DMS153 (cell line): Measurements from ENCODE around the gene ZBTB4.
"Not testable (repeated sequence)": the region's sequence is repeated elsewhere in the genome, so short reads cannot be mapped to it uniquely, and the experiment has no call there.

ENCODE experiments used
- DNase-seq: peaks from one replicate; lab custom pipeline; 2025; lab: John Stamatoyannopoulos, UW

ZBTB4 gene

DNA sequence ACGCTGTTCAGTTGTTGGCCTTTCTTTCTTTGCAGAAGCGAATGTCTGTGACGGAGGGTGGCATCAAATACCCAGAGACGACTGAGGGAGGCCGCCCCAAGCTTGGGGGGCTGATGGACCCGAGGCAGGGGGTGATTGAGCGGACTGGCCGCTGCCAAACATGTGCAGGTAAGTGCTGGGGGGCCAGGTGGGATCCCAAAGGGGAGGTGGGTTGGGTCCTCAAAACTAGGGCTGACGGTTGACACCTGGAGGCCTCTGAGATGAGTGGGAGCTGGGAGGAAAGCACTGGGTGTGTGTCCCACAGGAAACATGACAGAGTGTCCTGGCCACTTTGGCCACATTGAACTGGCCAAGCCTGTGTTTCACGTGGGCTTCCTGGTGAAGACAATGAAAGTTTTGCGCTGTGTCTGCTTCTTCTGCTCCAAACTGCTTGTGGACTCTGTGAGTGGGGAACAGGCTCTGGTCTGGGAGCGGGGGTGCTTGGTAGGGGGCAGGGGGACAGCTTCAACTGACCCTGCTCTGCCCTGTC, 16.5 kb upstream of the ZBTB4 start:
- no peak for DNase-seq

DNA sequence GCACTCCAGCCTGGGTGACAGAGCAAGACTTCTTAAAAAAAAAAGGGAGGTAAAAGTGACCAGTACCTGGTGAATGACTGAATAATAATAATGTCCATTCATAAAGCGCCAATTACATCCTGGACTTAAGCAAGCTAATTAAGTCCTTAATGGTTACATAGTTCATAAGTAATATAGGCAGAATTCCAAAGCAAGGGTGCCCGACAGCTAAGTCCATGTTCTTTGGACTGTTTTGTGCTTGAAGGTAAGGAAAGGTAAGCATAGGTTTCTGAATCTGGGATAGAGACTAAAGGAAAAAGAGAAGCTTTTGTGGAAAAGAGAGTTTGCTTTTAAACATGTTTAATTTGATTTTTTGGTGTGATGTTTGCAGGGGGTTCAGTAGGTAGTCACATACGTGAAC, 14.5 kb upstream of the ZBTB4 start:
- DNase-seq = no peak

DNA sequence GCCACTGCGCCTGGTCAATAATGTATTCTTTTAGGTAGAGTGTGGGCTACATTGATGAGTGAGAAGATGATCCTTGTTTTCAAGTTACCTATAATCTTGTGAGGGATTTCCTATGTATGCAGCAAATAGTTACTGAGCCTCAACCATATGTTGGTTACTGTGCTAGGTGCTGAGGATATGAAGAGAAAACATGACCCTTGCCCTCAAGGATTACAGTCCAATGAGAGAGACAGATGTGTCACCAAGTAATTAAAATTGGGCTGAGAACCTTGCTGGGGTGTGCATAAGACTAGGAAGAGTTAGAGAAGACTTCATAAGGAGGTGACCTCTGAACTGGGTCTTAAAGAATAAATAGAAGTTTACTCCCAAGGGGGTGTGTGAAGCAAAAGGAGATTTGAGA, 12.2 kb upstream of the ZBTB4 start:
- DNase-seq = no peak

DNA sequence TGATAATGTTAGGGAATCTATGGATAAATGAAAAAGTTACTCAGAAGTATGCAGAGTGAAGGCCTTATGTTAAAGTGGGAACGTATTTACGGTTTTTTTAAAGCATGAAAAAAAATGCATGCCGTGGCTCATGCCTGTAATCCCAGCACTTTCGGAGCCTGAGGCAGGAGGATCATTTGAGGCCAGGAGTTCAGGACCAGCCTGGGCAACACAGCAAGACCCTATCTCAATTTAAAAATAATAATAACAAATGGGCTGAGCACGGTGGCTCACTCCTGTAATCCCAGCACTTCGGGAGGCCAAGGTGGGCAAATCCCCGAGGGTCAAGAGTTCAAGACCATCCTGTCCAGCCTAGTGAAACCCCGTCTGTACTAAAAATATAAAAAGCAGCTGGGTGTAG, 10.7 kb upstream of the ZBTB4 start:
- no peak for DNase-seq

DNA sequence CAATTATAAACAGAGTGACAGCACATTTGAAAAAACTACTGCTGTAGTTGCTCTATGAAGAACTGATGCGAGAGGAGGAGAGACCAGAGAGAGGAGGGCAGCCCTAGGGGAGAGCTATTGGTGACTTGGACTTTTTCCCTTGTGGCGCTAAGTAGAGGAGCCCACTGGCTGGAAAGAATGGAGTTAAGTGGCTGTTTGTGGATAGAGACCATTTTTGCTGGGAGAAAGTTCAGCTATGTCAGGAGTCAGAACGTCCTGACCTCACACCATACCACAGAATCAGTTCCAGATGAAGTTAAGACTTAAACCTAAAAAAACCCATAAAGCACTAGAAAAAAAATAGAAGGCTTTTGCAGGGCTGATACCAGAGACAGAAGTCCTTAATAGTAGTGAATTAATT, 6.8 kb upstream of the ZBTB4 start:
- no peak for DNase-seq

DNA sequence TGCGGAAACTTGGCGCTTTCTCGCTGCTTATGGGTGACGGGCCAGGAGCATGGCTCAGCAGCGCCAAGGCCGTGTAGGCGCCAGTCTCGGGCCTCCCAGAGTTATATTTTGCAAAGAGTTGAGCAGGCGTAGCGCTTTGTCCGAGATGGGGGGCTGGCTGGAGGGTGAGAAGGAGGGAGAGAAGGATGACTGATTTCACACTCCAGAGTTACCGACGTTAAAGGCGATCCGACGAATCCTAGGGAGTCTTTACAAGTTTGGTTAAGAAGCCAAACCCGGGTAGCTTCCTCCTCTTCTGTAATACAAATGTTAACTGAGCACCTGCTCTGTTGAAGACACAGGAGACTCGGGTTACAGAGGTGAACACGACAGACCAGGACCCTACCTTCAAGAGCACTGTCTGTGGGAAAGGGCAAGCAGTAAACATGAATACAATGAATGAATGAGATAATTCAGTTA, 5.5 kb upstream of the ZBTB4 start:
- DNase-seq = no peak

DNA sequence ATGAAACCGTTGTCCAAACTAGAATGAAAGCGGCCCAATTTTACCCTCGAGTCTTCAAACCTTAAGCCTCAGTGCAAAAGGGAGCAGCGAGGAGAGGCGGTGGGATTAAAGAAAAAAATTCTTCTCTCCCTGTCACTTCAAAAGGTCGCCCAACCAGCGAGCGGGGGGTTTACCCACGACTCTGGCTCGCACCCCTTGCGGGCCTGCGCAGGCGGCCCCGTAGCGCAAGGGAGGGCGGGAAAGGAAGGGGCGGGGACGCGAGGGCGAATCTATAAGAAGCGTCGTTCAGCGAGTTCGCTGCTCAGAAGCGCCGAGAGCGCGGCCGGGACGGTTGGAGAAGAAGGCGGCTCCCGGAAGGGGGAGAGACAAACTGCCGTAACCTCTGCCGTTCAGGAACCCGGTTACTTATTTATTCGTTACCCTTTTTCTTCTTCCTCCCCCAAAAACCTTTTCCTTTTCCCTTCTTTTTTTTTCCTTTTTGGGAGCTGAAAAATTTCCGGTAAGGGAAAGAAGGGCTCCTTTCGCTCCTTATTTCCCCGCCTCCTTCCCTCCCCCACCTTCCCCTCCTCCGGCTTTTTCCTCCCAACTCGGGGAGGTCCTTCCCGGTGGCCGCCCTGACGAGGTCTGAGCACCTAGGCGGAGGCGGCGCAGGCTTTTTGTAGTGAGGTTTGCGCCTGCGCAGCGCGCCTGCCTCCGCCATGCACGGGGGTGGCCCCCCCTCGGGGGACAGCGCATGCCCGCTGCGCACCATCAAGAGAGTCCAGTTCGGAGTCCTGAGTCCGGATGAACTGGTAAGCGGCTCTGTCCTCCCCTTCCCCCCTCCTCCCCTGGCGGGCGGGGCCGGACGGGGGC, 4.9 kb upstream of the ZBTB4 start, which contains the start of gene POLR2A:
POLR2A (plus strand) TSS at position 300 of the 852 bp plus-strand sequence.
- DNase-seq = peak; percentile 65

DNA sequence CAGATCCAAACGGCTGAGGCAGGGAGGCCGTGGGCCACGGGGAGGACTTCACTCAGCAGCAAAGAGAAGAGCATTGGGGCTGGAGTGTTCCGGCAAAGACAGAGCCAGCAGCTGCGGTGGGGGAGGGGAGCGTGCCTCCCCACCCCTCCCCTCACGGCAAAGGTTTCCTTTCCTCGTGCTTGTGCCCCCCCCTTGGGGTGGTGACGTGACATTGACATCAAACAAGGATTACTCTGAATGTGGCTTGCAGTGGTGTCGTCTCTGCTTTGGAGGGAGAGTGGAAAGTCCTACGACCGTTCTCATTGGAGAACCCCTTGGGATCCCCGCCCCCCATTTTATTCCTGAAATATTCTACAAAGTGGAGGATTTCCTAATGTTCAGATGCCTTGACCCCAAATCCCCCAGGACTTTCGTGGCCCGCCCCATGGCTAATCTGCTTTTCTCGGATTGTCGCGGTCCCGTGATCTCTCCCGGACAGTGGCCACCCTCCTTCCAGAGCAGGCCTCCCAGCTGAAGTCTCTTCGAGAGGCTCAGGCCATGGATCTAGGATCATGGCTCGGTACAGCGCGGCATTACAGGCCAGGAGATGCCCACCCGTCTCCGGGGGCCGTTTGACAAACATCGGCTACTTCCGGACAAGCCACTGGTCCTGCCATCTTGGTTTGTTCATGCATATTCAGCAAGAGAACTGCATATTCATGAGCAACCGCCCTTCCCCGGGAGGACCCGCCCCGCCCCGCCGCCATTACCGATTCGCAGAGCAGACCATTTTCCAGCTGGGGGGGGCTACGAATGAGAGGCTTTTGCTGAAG, 4.0 kb upstream of the ZBTB4 start:
- peak; percentile 76 for DNase-seq

DNA sequence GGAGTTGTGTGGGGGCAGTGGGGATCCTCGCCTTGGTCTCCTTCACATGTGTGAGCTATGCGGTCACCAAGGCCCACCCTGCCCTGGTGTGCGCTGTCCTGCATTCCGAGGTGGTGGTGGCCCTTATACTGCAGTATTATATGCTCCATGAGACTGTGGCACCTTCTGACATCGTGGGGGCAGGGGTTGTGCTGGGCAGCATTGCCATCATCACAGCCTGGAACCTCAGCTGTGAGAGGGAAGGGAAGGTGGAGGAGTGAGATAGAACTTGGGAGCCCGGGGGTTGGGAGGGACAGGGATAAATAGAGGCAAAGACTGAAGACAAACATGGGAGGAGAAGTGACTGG, 3.3 kb upstream of the ZBTB4 start:
- not testable (repeated sequence) for DNase-seq

DNA sequence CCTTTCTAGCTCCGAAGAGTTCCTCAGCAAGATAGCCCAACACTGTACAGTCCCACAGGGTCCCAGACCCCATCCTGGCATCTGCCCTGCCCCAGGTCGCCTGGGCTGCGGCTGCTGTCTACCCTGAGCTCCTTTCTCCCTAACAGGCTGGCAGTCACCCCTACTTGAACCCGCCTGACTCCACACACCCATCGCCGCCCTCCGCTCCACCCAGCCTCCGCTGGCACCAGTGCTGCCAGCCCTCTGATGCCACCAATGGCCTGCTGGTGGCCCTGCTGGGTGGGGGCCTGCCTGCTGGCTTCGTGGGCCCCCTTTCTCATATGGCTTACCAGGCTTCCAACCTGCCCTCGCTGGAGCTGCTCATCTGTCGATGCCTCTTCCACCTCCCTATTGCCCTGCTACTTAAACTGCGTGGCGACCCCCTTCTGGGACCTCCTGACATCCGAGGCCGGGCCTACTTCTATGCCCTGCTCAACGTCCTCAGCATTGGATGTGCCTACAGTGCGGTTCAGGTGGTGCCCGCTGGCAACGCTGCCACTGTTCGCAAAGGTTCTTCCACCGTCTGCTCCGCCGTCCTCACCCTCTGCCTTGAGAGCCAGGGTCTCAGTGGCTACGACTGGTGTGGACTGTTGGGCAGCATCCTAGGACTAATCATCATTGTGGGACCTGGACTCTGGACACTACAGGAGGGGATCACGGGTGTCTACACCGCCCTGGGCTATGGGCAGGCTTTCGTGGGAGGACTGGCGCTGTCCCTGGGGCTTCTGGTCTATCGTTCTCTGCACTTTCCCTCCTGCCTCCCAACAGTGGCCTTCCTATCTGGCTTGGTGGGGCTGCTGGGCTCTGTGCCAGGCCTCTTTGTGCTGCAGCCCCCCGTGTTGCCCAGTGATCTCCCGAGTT, 2.7 kb upstream of the ZBTB4 start:
- not testable (repeated sequence) for DNase-seq

DNA sequence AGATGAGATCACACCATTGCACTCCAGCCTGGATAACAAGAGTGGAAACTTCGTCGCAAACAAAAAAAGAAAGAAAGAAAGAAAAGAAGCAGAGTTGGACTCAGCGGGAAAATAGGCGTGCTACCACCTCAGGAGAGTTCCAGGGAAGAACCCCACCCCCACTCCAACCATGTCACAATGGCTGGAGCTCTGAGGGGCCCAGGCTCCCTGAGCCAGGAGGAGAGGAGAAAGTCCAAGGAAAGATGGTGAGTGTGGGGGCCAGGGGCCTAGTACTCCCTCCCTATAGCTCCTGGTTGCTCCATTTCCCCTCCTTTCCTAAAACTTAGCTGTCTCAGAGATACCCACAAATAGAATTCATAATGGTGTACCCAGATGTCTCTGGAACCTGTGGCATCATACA, 1.8 kb upstream of the ZBTB4 start, which contains the start of gene SLC35G6:
SLC35G6 (plus strand) TSS at position 172 of the 400 bp plus-strand sequence; CDS start at position 243, 71 bp downstream.
- not testable (repeated sequence) for DNase-seq

DNA sequence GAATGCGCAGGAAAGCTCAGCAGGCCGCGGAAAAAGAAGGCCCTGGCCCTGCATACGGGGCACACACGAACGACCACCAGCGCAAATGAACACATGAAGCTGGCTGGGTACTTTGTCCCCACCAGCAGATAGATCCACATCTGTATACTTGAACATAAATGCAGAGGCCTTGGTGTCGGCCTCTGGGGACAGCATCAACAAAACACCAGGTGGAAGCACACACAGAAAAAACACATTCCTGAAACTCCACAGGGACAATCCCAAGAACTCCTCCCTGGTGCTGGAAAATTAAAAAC, 606 bp upstream of the ZBTB4 start:
- DNase-seq = no peak

DNA sequence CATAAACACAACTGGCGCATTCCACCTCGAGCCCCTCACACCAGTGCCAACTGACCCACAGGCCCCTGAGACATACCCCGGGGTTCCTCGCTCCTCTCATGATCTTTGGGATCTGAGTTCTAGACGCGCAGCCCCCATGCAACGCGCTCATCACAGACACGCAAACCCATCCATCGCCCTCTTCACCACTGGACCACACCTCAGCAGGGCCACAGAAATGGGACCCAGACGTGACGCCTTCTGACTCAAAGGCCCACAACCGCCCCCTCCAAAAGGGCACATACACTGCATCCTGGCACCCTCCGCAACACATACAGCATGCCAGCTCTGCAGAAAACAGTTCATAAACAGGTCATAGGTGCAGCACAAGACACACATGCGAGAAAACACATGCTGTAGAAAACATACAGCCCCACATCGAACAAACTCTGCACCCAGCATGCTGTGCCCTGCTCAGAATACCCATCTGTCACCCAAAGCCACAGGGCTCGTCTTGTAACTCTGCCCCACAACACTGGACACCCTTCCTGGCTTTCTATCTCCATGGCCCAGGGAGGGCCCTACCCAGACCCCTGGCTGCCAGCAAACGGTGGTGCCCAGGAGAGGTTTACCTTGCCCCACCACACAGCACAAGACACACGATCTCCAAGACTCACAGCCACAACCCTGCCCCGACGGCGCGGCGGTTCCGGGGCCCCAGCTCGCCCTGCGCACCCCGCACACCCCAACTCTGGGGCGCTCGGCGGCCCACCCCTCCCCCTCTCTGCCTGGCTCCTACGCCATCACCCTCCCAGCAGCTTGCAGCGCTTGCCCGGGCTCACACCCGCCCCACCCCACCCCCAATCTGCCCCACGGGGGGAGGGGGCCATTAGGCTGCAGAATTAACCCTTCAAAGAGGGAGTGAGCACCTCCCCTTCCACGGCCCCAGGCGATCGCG, 887 bp downstream of the ZBTB4 start:
- DNase-seq = no peak

DNA sequence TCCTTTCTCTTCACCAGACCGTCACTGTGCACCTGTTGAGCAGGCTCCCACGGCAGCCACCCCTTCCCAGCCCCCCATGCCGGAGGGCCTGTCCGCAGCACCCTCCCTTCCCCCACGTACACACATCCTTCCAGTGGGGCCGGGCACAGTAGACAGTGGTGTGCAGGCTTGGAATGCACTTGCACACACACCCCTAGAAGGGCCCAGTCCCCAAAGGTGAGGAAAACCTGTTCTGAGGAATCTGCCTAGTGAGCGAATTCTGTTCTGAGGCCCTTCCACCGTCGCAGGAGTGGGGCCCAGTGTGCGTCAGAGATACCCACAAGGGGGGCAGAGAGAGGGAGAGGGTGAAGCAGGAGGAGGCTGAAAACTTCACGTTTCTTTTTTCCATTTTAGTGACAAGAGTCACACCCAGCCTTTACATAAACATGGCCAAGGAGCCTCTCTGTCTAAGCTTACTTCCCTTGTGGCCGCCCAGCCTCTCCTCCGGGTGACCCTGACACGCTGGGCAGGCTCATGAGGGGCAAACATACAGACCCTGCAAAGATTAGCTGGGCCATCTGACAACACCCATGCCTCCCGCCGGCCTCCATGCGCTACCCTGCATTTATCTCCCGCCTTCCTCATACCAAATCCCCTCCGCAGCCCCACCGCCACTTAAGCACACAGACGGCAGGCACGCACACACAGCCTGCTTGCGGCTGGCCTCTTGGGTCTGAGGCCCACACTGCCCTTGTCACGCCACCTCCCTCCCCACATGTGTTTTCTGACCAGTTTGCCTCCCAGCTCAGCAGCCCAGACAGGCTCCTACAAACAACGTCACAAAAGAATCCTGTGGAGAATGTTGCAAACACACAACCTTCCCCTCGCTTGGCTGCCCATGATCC, 1.8 kb downstream of the ZBTB4 start:
- DNase-seq = no peak

DNA sequence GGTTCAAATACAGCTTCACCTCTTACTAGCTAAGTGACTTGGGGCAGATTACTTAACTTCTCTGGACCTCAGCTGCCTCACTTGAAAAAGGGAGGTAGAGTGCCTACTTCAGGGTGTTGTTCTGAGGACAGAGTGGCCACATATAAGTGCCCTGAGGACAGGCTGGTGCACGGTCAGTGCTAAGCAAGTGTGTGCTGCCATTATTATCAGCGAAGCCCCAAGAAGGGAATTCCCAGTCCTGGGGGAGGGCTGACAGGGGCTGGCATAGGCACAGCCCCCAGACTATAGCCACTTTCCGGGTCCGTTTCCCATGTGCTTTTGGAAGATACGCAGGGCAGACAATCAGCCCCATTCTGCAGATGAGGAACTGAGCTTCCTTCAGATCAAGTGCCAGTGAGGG, 2.5 kb downstream of the ZBTB4 start:
- DNase-seq = no peak

DNA sequence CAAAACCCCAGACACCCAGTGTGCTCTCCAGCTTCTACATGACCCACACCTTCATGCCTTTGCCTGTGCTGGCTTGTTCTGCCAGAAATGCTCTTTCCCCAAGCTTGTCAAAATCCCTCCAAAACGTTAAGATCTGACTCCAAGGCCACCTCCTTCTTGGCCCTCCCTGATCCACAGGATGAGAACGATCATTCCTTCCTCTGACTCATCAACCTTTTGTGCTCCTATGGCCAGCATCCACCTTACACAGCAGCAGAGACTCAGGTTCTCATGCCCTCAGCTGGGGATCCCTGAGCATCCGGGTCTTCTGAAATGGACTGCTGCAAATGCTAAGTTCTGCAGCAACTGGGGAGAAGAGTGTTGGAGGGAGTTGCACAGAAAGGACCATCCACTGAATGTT, 2.9 kb downstream of the ZBTB4 start:
- no peak for DNase-seq

DNA sequence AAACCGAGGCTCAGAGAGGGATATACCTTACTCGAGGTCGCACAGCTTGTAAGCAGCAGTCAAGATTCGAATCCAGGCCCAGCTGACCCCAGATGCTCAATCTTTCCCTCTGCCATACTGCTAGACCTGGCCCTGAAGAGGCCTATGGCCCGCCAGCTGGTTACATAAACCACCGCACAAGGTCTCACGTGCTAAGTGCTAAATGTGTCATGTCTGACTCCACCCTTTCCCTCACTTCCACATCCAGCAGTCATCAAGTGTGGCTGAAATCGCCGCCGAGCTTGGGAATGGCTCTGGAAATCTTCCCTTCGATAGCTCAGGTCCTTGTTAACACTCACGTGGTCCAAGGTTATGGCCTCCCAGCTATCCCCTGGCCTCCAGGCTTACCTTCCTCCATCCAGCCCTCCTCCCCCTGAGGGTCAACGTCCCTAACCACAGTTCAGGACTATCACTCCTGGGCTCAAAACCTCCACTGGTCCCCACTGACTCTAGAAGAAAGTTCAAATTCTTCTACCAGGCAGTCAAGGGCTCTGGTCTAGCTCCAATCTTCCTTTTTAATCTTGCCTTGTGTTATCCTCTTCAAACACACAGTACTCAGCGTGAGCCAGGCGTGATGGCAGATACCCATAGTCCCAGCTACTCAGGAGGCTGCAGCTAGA, 3.5 kb downstream of the ZBTB4 start:
- DNase-seq = no peak

DNA sequence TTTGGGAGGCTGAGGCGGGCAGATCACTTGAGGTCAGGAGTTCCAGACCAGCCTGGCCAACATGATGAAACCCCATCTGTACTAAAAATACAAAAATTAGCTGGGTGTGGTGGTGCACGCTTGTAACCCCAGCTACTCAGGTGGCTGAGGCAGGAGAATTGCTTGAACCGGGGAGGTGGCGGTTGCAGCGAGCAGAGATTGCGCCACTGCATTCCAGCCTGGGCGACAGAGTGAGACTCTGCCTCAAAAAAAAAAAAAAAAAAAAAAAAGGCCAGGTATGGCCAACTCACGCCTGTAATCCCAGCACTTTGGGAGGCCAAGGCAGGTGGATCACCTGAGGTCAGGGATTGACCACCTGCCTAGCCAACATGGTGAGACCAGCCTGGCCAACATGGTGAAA, 4.7 kb downstream of the ZBTB4 start:
- DNase-seq = not testable (repeated sequence)

DNA sequence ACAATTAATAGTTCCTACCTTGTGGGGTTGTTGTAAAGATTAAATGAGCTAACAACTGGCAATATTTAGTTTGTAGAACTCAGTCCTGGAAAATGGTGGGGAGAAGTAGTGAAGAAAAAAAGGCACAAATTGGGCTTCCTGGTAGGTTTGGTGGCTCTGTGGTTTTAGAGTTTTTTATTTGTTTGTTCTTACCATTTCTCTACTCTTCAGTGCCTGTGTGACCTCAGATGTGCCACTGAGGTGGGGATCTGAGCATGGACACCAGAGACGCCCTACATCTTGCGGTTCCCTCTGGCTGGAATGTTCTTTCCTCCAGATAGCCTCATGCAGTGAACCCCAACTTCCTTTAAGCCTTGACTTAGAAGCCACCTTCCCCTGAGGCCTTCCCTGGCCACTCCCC, 7.7 kb downstream of the ZBTB4 start:
- no peak for DNase-seq
